Measurements from ENCODE around the gene DIPK1A.

Gene DIPK1A

DNA sequence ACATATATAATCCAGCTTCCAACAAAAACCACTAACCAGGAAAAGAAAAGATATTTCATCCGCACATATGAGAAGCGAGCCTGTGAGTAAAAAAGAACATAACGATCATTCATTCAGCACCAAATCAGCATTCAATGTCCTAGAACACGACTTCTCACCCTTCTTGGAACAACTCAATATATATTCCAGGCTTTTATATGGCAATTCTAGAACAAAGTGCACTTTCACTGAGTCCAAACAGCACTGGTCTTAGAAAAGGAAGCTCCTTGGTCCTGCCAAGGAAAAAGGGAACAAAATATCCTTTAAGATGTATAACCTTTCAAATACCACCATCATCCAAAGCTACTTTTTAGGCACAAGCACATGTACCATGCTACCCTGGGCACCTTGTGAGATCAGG lies 84.9 kb downstream of the DIPK1A start:
- H3K4me3 ChIP-seq (ENCODE audit: low read depth, low read length, poor library complexity, severe bottlenecking), result no peak overlapping the region
- peaks cover 8% of the 10 kb centered on the region for H3K9me3 ChIP-seq (ENCODE audit: low read length)
- no peak for TF ChIP-seq EZH2 (IDR thresholded peaks at IDR 0.05; ENCODE audit: borderline replicate concordance, low read length)
- TF ChIP-seq, protein P1, sequence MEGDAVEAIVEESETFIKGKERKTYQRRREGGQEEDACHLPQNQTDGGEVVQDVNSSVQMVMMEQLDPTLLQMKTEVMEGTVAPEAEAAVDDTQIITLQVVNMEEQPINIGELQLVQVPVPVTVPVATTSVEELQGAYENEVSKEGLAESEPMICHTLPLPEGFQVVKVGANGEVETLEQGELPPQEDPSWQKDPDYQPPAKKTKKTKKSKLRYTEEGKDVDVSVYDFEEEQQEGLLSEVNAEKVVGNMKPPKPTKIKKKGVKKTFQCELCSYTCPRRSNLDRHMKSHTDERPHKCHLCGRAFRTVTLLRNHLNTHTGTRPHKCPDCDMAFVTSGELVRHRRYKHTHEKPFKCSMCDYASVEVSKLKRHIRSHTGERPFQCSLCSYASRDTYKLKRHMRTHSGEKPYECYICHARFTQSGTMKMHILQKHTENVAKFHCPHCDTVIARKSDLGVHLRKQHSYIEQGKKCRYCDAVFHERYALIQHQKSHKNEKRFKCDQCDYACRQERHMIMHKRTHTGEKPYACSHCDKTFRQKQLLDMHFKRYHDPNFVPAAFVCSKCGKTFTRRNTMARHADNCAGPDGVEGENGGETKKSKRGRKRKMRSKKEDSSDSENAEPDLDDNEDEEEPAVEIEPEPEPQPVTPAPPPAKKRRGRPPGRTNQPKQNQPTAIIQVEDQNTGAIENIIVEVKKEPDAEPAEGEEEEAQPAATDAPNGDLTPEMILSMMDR (IDR thresholded peaks at IDR 0.05; ENCODE audit: low read length), result no peak
- no peak overlapping the region for H3K4me2 ChIP-seq (ENCODE audit: low read length)
- no peaks in the 10 kb centered on the region for H3F3A ChIP-seq (ENCODE audit: insufficient read depth, low read length)
- H3K79me2 ChIP-seq (ENCODE audit: insufficient read depth, low read length), result peaks cover 28% of the 10 kb centered on the region
- H3K9me2 ChIP-seq (ENCODE audit: low read depth, low read length), result no peaks in the 10 kb centered on the region
- H3K9ac ChIP-seq (ENCODE audit: low read length), result no peak overlapping the region
- peaks cover 34% of the 10 kb centered on the region for H3K4me1 ChIP-seq (ENCODE audit: insufficient read depth, low read length, severe bottlenecking)
- H3K27ac ChIP-seq (ENCODE audit: low read depth, low read length, poor library complexity, severe bottlenecking), result peak overlapping the region; percentile 80
- no peaks in the 10 kb centered on the region for H4K20me1 ChIP-seq (ENCODE audit: insufficient read depth, low read length)
- H2AFZ ChIP-seq (ENCODE audit: low read length), result no peak overlapping the region
- peaks cover 50% of the 10 kb centered on the region for H3K36me3 ChIP-seq (ENCODE audit: insufficient read depth, low read length)
- H3K27me3 ChIP-seq (ENCODE audit: insufficient read depth, low read length), result no peaks in the 10 kb centered on the region

DNA sequence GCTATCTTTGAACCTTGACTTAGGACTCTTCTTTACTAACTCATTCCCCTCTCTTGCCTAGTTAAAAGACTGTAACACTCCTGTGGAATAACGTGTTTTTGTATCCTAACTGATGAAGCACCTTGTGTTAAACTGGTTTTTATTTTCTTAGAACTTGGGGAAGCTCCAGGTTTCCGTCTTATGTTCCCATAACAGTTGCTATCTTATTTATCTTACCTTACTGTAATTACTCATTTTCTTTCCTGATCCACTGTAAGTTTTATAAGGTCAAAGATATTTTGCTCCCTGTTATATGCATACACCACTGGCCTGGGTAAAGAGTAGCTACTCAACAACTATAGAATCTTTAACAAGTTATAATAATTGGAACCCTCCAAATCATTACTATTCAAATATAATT lies 86.3 kb downstream of the DIPK1A start:
- H3K79me2 ChIP-seq (ENCODE audit: insufficient read depth, low read length), result peaks cover 19% of the 10 kb centered on the region
- no peak overlapping the region for H3K4me3 ChIP-seq (ENCODE audit: low read depth, low read length, poor library complexity, severe bottlenecking)
- peaks cover 34% of the 10 kb centered on the region for H3K4me1 ChIP-seq (ENCODE audit: insufficient read depth, low read length, severe bottlenecking)
- TF ChIP-seq, protein P1 (IDR thresholded peaks at IDR 0.05; ENCODE audit: low read length), result no peak
- no peak for TF ChIP-seq EZH2 (IDR thresholded peaks at IDR 0.05; ENCODE audit: borderline replicate concordance, low read length)
- H3F3A ChIP-seq (ENCODE audit: insufficient read depth, low read length), result no peaks in the 10 kb centered on the region
- no peak overlapping the region for H2AFZ ChIP-seq (ENCODE audit: low read length)
- H3K36me3 ChIP-seq (ENCODE audit: insufficient read depth, low read length), result peaks cover 55% of the 10 kb centered on the region
- H3K9me3 ChIP-seq (ENCODE audit: low read length), result peaks cover 8% of the 10 kb centered on the region
- no peak overlapping the region for H3K4me2 ChIP-seq (ENCODE audit: low read length)
- H3K9me2 ChIP-seq (ENCODE audit: low read depth, low read length), result no peaks in the 10 kb centered on the region
- H3K9ac ChIP-seq (ENCODE audit: low read length), result no peak overlapping the region
- no peaks in the 10 kb centered on the region for H3K27me3 ChIP-seq (ENCODE audit: insufficient read depth, low read length)
- no peaks in the 10 kb centered on the region for H4K20me1 ChIP-seq (ENCODE audit: insufficient read depth, low read length)
- H3K27ac ChIP-seq (ENCODE audit: low read depth, low read length, poor library complexity, severe bottlenecking), result no peak overlapping the region

DNA sequence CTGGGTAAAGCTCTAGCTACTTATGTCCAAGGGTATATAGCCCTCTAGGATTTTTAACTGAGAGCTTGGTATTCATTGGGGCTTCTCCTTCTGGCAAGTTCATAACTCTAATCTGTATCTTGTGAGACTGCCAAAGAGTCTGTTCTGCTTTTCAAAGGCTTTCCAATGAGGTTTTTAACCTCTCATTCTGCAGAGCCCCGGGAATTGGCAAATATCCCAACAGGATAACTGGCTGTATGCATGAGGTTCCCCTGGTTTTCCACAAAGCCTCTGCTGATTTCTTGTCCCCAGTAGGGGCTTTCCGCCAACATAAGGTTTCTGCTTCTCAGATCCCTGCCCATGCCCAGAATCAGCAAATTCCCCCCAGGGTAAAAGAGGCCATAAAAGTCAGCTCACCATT lies 88.5 kb downstream of the DIPK1A start:
- Histone ChIP-seq H3K27me3 (ENCODE audit: insufficient read depth, low read length) (no peaks in the 10 kb centered on the region), H3K9ac (ENCODE audit: low read length) (no peak overlapping the region), H3F3A (ENCODE audit: insufficient read depth, low read length) (no peaks in the 10 kb centered on the region), H3K4me3 (ENCODE audit: low read depth, low read length, poor library complexity, severe bottlenecking) (no peak overlapping the region), H2AFZ (ENCODE audit: low read length) (no peak overlapping the region), H3K4me2 (ENCODE audit: low read length) (no peak overlapping the region), H3K9me2 (ENCODE audit: low read depth, low read length) (no peaks in the 10 kb centered on the region), H3K36me3 (ENCODE audit: insufficient read depth, low read length) (peaks cover 59% of the 10 kb centered on the region), H4K20me1 (ENCODE audit: insufficient read depth, low read length) (no peaks in the 10 kb centered on the region), H3K9me3 (ENCODE audit: low read length) (peaks cover 8% of the 10 kb centered on the region), H3K79me2 (ENCODE audit: insufficient read depth, low read length) (peaks cover 8% of the 10 kb centered on the region), H3K27ac (ENCODE audit: low read depth, low read length, poor library complexity, severe bottlenecking) (no peak overlapping the region), H3K4me1 (ENCODE audit: insufficient read depth, low read length, severe bottlenecking) (peaks cover 12% of the 10 kb centered on the region)
- TF ChIP-seq, protein P1 (IDR thresholded peaks at IDR 0.05; ENCODE audit: low read length), result no peak
- TF ChIP-seq EZH2 (IDR thresholded peaks at IDR 0.05; ENCODE audit: borderline replicate concordance, low read length), result no peak
